HG03565 (cell line): Measurements from ENCODE around the gene SGSM1.
"Not testable (repeated sequence)": the region's sequence is repeated elsewhere in the genome, so short reads cannot be mapped to it uniquely, and the experiment has no call there.

Experiments used
- ATAC-seq: cut with Tn5 transposase; IDR thresholded peaks from one replicate; pipeline ENCODE4 v1.9.1; 2021; ENCODE audit warnings: mild to moderate bottlenecking, moderate library complexity; ENCODE audit not compliant: unreplicated experiment

The SGSM1 gene

DNA sequence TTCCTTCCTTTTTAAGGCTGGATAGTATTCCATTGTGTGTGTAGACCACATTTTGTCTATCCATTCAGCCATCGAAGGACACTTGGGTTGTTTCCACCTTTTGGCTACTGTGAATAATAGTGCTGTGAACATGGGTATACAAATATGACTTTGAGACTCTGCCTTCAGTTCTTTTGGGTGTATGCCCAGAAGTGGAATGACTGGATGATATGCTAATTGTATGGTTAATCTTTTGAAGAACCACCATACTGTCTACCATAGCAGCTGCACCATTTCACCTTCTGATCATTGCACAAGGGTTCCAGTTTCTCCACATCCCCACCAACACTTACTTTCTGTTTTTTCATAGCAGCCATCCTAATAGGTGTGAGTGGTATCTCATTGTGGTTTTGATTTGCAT lies 30.3 kb downstream of the SGSM1 start:
- no peak for ATAC-seq

- not testable (repeated sequence) for ATAC-seq
These were observed 31.5 kb downstream of the SGSM1 start for GRCh38 chr22:24837517-24837916.

DNA sequence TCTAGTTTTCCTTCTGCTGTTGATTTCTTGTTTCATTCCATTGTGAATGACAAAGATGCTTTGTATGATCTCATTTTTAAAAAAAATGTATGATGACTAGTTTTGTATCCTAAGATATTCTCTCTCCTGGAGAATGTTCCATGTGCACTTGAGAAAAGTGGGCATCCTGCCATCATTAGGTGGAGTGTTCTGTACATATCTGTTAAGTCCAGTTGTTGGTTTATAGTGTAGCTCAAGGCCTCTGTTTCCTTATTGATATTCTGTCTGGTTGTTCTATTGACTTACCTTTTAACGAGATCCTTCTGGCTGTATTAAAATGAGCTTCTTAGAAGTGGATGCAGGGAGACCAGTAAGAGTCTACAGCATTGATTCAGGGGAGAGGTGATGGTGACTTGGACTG lies 35.2 kb downstream of the SGSM1 start:
- no peak for ATAC-seq

DNA sequence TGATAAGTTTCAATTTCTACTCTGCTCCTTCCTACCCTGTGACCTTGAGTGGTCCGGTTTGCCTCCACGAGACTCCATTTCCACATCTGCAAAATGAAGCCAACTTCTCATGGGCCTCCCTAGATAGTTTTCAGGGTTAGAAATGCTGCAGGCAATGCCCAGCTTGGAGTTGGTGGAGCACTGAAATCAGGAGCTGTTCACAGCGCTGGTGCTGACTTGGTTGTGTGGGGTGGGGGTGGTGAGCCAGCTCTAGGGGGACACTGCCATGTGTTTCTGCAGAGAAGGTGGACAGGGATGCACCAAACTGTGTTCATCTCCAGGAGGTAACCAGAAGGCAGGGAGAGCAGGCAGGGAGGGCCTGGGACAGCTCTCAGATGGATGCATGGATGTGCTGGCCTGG lies 37.0 kb downstream of the SGSM1 start:
- no peak for ATAC-seq

- no peak for ATAC-seq
These were observed 39.3 kb downstream of the SGSM1 start for GRCh38 chr22:24845041-24845898.

- ATAC-seq, result no peak
These were observed 41.5 kb downstream of the SGSM1 start for GRCh38 chr22:24847490-24847889.

GRCh38 chr22:24848559-24849168 lies 42.7 kb downstream of the SGSM1 start:
- ATAC-seq, result no peak

DNA sequence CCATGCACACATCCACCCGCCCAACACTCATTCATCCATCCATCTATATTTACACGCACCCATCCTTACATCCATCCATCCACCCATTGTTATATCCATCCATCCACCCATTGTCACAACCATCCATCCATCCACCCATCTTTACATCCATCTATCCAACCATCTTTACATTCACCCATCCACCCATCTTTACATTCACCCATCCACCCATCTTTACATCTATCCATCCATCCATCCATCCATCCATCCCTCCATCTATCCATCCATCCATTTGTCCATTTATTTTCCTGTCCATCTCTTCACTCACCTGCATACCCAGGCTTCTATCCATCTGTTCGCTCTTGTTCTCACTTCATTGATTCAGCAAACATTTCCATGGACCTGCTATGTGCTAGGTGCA lies 49.8 kb downstream of the SGSM1 start:
- no peak for ATAC-seq

DNA sequence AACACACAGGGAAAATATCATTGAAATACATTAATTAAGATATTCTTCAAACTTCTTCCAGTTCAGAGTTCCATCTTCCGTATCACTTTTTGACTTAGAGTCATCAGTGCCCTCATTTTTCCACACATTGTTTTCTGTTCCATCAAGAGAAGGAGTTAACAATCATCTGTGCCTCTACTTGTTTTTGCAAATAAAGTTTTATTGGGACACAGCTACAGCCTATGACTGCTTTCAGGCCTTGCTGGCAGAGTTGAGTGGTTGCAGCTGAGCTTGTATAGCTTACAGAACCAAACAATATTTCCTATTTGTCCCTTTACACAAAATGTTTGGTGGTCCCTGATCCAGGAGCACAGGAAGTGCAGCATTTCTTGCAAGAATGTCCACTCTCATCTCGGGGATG lies 51.6 kb downstream of the SGSM1 start:
- no peak for ATAC-seq

DNA sequence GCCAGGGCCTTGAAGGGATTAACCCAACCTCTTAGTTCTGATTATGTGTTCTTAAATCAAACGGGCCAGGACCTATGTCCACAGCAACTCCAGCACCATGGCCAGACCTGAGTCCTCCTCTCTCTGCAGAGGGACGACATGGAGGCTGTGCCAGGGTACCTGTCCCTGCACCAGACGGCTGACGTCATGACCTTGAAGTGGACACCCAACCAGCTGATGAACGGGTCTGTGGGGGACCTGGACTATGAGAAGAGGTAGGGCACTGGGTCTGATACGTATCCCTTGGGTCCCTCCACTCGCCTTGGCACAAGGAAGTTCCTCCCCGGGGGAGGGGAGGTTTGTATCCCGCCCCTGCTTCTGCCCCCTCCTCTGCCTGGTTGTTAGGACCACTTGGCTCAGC lies 53.6 kb downstream of the SGSM1 start:
- ATAC-seq, result no peak

DNA sequence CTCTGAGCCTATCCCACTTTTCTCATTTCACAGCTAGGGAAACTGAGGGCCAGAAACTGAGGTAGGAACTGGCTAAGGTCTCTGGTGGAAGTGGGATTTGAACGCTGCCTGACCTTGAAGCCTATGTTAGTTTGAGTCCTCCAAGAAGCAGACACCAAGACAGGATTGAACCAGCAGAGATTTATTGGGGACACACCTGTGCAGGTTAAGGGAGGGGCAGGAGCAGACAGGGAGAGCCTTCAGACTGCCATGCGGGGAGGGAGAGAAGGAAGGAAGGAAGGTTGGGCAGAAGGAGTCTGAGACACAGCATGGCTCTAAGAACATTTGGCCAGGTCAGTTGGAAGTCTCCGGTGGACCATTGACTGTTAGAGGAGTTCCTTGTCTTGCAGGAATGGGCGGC lies 59.5 kb downstream of the SGSM1 start:
- ATAC-seq, result no peak

DNA sequence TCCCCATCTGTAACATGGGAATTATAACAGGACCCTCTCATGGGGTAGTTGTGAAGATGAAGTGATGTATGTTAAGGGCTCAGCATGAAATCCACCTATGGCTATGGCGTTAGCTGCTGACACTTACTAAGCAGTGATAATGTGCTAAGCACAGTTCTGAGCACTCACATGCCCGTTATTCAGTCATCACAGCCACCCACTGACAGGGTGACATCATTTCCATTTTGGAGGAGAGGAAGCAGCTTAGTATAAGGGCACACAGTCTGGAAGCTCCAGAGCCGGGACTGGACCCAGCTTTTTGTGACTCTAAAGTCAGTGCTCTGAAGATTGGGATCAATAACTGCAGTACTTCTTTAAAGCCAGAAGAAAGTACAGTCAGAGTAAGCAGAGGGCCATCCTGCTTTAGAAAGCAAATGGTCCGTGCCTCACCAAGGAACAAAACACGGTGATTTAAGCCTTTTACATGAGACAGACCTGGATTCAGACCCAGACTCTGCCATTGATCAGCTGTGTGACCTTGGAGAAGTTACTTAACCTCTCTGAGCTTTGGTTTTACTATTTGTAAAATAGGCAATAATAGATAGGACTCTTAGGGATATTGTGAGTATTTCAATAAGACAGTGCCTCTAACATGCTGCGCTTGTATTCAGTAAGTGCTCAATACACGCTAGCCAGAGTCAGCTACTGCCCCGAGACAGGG lies 61.5 kb downstream of the SGSM1 start:
- ATAC-seq, result no peak

GRCh38 chr22:24868979-24869378 lies 63.0 kb downstream of the SGSM1 start:
- no peak for ATAC-seq

DNA sequence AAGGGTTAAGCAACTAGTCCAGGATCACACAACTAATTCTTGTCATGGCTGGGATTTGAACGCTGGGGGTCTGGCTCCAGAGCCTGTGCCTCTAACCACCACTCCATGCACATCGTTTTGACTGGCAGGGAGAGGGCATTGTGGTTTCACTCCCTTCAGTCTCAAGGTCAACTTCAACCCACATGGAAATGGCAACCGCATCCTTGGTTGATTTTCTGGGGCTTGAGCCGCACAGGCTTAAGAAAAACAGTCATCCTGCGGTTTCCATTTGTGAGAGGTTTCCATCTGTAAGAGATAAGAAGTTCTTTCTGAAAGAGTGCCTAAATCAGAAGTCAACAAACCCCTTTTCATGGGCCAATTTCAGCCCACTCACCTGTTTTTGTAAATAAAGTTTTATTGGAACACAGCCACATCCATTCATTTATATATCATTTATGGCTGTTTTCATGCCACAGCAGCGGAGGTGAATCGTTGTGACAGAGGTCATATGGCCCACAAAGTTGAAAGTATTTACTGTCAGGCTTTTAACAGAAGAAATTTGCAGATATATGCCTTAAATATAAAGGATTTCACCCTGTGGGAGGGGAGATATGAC lies 65.7 kb downstream of the SGSM1 start:
- ATAC-seq, result no peak

DNA sequence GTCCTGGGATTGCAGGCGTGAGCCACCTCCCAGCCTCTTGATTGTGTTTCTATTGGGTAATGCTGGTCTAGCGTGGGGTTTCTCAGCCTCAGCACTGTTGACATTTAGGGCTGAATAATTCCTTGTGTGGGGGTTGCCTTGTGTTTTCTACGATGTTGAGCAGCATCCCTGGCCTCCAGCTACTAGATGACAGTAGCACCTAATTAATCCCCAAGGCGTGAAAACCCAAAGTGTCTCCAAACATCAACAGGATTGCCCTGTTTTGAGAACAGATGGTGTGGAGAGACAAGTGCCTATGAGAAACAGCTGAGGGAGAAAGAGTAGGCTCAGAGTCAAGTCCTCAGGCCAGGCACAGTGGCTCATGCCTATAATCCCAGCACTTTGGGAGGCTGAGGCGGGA lies 67.2 kb downstream of the SGSM1 start:
- ATAC-seq, result no peak

DNA sequence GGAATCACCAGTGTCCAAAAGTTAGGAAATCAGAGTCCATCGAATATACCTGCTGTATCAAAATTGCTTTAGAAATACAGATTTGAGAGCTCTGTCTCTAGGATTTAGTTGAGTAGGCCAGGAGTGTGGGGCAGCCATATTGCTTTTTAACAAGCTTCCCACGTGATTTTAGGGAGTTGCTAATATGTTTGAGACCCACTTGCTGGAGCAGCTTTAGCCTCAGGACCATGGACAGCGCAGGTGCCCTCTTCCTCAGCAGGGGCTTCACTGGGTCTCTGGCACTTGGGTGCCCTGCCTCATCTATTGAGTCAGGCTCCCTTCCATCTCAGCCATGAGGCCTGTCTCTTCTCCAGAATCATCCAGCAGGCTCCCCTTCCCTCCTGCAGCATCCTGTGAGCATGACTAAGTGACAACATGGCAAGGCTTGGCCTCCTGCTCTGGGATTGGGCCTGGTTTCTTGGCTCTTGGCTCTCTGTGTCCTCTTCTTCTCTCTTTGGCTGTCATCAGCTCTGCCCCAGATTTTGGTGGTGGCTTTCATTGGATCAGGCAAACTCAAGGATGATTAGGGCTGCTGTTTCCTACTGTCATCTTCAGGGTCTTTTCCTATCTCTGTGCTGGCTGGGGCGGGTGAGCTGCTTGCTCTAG lies 70.0 kb downstream of the SGSM1 start:
- no peak for ATAC-seq

DNA sequence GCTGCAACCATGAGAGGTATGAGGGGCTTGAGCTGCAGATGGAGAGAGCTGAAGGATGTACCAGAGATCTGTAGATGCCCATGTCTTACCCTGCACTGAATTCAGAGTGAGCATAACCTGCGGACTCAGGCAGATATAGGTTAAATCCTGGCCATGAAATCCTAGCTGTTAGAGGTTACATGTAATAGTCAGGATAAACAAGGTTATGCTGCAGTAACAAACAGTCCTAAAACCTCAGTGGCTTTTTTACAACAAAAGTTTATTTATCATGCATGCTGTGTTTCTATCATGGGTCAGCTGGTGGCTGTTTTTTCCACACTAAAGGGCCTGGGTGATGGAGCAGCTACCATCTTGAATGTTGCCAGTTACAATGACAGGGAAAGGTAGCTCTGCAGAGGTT lies 70.7 kb downstream of the SGSM1 start:
- no peak for ATAC-seq

GRCh38 chr22:24878969-24879368 lies 73.0 kb downstream of the SGSM1 start:
- no peak for ATAC-seq

- no peak for ATAC-seq
These were observed 77.4 kb downstream of the SGSM1 start for GRCh38 chr22:24883432-24883831.

DNA sequence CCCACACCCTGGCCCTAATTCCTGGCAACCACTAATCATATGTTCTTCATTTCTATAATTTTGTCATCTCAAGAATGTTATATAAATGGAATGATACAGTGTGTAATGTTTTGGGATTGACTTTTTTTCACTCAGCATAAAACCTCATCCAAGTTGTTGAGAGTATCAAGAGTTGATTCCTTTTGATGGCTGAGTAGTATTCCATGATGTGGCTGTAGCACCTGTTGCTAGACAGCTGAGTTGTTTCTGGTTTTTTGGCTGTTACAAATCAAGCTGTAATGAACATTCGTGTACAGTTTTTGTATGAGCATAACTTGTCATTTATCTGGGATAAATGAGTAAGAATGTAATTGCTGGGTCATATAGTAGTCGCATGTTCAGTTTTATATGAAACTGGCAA lies 81.2 kb downstream of the SGSM1 start:
- ATAC-seq, result no peak
